ENCODE measurements around the gene PRRG3.

DNA sequence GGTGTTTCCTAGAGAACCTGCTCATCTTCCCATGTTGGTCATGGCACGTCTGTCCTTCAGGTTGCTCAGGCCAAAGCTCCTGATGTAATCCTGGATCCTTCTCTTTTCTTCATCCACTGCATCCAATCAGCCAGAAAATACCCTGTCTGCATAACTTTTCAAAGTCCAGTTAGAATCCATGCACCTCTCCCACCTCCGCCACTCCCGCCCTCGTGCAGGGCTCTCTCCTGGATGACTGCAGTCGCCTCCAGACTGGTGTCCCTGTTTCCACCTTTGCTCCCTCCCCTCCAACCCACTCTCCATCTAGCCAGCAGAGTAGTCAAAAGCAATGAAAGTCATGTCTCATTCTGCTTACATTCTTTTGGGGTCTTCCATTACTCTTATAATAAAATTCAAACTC is 55.3 kb downstream of the PRRG3 start:
- TF ChIP-seq POLR2A (IDR thresholded peaks at IDR 0.05) = no peak
- TF ChIP-seq, protein P1, sequence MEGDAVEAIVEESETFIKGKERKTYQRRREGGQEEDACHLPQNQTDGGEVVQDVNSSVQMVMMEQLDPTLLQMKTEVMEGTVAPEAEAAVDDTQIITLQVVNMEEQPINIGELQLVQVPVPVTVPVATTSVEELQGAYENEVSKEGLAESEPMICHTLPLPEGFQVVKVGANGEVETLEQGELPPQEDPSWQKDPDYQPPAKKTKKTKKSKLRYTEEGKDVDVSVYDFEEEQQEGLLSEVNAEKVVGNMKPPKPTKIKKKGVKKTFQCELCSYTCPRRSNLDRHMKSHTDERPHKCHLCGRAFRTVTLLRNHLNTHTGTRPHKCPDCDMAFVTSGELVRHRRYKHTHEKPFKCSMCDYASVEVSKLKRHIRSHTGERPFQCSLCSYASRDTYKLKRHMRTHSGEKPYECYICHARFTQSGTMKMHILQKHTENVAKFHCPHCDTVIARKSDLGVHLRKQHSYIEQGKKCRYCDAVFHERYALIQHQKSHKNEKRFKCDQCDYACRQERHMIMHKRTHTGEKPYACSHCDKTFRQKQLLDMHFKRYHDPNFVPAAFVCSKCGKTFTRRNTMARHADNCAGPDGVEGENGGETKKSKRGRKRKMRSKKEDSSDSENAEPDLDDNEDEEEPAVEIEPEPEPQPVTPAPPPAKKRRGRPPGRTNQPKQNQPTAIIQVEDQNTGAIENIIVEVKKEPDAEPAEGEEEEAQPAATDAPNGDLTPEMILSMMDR (IDR thresholded peaks at IDR 0.05) = no peak

Data from breast epithelium (tissue), 3 donors.